MM.1S (cell line): ENCODE data around the gene FHIT.

Experiments
- DNase-seq: peaks from one replicate; pipeline ENCODE4 v3.0.0-alpha.2; 2015
- H2AFZ ChIP-seq: fragments of 300-600 bp; sonication (generic); 2 replicates; pipeline ENCODE4 v1.6.0; 2016; ENCODE audit warnings: antibody characterized with exemption, low read length
- H3F3A ChIP-seq: fragments of 300-600 bp; sonication (generic); 2 replicates; pipeline ENCODE4 v1.6.1; 2016; ENCODE audit warnings: mild to moderate bottlenecking, antibody characterized with exemption, low read length, moderate library complexity, mixed read lengths; ENCODE audit not compliant: insufficient read depth
- H3K27ac ChIP-seq: fragments of 300-600 bp; sonication (generic); 2 replicates; pipeline ENCODE4 v1.5.1; 2016; ENCODE audit warnings: mild to moderate bottlenecking, low read length
- H3K27me3 ChIP-seq: fragments of 300-600 bp; sonication (generic); replicated peaks from 2 replicates; pipeline ENCODE4 v1.6.0; 2016; ENCODE audit warnings: low read length; ENCODE audit not compliant: insufficient read depth
- H3K36me3 ChIP-seq: fragments of 300-600 bp; sonication (generic); replicated peaks from 2 replicates; pipeline ENCODE4 v1.6.1; 2016; ENCODE audit warnings: mild to moderate bottlenecking, low read length, mixed read lengths; ENCODE audit not compliant: insufficient read depth
- H3K4me1 ChIP-seq: fragments of 300-600 bp; sonication (generic); 2 replicates; pipeline ENCODE4 v1.6.1; 2016; ENCODE audit warnings: low read length, mixed read lengths
- H3K4me2 ChIP-seq: fragments of 300-600 bp; sonication (generic); 2 replicates; pipeline ENCODE4 v1.6.0; 2016; ENCODE audit warnings: low read depth, low read length
- H3K4me3 ChIP-seq: fragments of 300-600 bp; sonication (generic); 2 replicates; pipeline ENCODE4 v1.5.1; 2016; ENCODE audit warnings: low read length, mixed read lengths
- H3K79me2 ChIP-seq: fragments of 300-600 bp; sonication (generic); 2 replicates; pipeline ENCODE4 v1.6.1; 2016; ENCODE audit warnings: mixed run types, low read length, mixed read lengths
- H3K9ac ChIP-seq: fragments of 300-600 bp; sonication (generic); 2 replicates; pipeline ENCODE4 v1.6.1; 2016; ENCODE audit warnings: low read length, mixed read lengths
- H3K9me2 ChIP-seq: fragments of 300-600 bp; sonication (generic); replicated peaks from 2 replicates; pipeline ENCODE4 v1.6.1; 2016; ENCODE audit warnings: mild to moderate bottlenecking, low read length, mixed read lengths; ENCODE audit not compliant: insufficient read depth
- H3K9me3 ChIP-seq: fragments of 300-600 bp; sonication (generic); replicated peaks from 2 replicates; pipeline ENCODE4 v1.6.1; 2016; ENCODE audit warnings: mild to moderate bottlenecking, low read length, mixed read lengths; ENCODE audit not compliant: insufficient read depth
- H4K20me1 ChIP-seq: fragments of 300-600 bp; sonication (generic); 2 replicates; pipeline ENCODE4 v1.6.1; 2016; ENCODE audit warnings: mild to moderate bottlenecking, low read length, moderate library complexity, mixed read lengths; ENCODE audit not compliant: insufficient read depth
- CTCF ChIP-seq: fragments of 300-600 bp; sonication (generic); IDR thresholded peaks from 2 replicates; pipeline ENCODE4 v1.5.1; 2016; ENCODE audit warnings: antibody characterized with exemption, low read length, mixed read lengths
- EZH2 ChIP-seq: fragments of 300-600 bp; sonication (generic); optimal IDR thresholded peaks from 2 replicates; pipeline ENCODE3; 2017; ENCODE audit warnings: low read depth, mild to moderate bottlenecking, antibody characterized with exemption, low read length, mixed read lengths
- EZH2phosphoT487 ChIP-seq: fragments of 300-600 bp; sonication (generic); IDR thresholded peaks from 2 replicates; pipeline ENCODE4 v1.6.1; 2018; ENCODE audit warnings: antibody characterized with exemption, low read length

FHIT gene

DNA sequence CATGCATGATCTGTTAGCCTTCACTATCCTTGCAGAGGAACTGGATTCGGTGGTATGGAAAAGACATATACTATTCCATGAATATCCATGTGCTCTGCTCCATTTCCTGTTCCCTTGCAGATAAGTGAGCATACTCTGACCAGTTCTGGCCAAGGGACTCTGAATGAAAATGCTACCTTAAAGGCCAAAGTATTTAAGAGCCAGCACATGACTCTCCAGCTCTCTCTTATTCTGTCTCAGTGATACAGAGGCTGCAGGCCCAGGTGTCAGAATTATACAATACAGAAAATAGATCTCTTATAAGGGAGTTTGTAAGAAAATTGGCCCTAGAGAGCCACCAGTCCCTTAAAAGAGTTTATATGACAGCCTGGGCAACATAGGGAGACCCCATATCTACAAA, 1421.7 kb downstream of the FHIT start:
- Histone ChIP-seq H3K9me2 (no peaks in the 10 kb centered on the region), H4K20me1 (no peaks in the 10 kb centered on the region), H2AFZ (no peak overlapping the region), H3K4me3 (no peak overlapping the region), H3K4me2 (no peak overlapping the region), H3K27ac (no peak overlapping the region), H3K4me1 (no peaks in the 10 kb centered on the region), H3K27me3 (no peaks in the 10 kb centered on the region), H3K79me2 (no peaks in the 10 kb centered on the region), H3K36me3 (no peaks in the 10 kb centered on the region), H3K9me3 (no peaks in the 10 kb centered on the region), H3F3A (no peaks in the 10 kb centered on the region), H3K9ac (no peak overlapping the region)
- DNase-seq: no peak
- TF ChIP-seq EZH2phosphoT487 (no peak), EZH2 (no peak), CTCF (no peak)

DNA sequence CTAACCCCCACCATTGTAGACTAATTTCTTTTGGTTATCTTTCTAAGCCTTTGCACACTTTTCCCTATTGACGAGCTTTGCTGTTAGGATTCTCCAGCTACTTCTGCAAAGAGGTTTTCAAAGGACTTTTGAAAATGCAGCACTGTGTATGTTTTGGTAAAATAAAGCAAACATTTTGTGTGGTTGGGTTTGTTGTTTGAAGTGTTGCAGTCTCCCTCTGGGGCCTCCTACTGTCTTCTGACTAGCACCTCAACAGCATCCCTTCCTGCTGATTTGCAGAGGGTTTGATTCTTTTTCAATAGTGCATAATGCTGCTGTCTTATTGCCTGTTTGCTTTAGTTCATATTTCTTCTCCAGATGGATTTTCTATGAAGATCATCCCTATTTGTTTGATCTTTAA, 1426.4 kb downstream of the FHIT start:
- no peak overlapping the region for H3K9ac ChIP-seq
- no peak overlapping the region for H2AFZ ChIP-seq
- no peaks in the 10 kb centered on the region for H3K36me3 ChIP-seq
- no peaks in the 10 kb centered on the region for H3K27me3 ChIP-seq
- no peaks in the 10 kb centered on the region for H3K9me3 ChIP-seq
- no peaks in the 10 kb centered on the region for H3K9me2 ChIP-seq
- H3K4me1 ChIP-seq: no peaks in the 10 kb centered on the region
- H3K4me3 ChIP-seq: no peak overlapping the region
- no peak for TF ChIP-seq EZH2phosphoT487
- no peak for TF ChIP-seq EZH2
- no peak for TF ChIP-seq CTCF
- no peaks in the 10 kb centered on the region for H3K79me2 ChIP-seq
- no peak overlapping the region for H3K27ac ChIP-seq
- DNase-seq: no peak
- no peaks in the 10 kb centered on the region for H4K20me1 ChIP-seq
- H3K4me2 ChIP-seq: no peak overlapping the region
- H3F3A ChIP-seq: no peaks in the 10 kb centered on the region

DNA sequence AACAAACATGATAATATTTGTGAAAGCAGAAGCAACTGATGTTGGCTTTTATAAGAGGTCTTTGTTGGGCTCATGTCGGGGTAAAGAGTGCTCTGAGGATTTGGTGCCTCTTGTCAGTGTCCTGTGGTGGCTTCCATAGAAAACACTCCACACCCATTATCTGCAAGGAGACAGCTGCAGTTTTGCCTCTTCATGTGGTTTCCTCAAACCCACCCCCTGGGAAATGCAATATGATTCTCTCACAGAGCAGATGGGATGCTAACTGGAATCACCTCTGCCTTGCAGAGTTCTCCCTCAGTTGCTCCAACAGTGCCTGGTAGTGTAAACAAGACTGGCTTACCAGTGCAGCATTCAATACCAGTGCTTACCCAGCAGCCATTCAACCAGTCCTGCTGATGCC, 1430.0 kb downstream of the FHIT start:
- no peaks in the 10 kb centered on the region for H3K79me2 ChIP-seq
- no peaks in the 10 kb centered on the region for H3K36me3 ChIP-seq
- no peaks in the 10 kb centered on the region for H4K20me1 ChIP-seq
- no peak overlapping the region for H3K4me2 ChIP-seq
- no peaks in the 10 kb centered on the region for H3K27me3 ChIP-seq
- no peaks in the 10 kb centered on the region for H3K4me1 ChIP-seq
- no peaks in the 10 kb centered on the region for H3K9me3 ChIP-seq
- no peak overlapping the region for H3K9ac ChIP-seq
- no peaks in the 10 kb centered on the region for H3K9me2 ChIP-seq
- no peak overlapping the region for H3K4me3 ChIP-seq
- DNase-seq: no peak
- no peak for TF ChIP-seq EZH2phosphoT487
- H3F3A ChIP-seq: no peaks in the 10 kb centered on the region
- no peak overlapping the region for H2AFZ ChIP-seq
- no peak overlapping the region for H3K27ac ChIP-seq

DNA sequence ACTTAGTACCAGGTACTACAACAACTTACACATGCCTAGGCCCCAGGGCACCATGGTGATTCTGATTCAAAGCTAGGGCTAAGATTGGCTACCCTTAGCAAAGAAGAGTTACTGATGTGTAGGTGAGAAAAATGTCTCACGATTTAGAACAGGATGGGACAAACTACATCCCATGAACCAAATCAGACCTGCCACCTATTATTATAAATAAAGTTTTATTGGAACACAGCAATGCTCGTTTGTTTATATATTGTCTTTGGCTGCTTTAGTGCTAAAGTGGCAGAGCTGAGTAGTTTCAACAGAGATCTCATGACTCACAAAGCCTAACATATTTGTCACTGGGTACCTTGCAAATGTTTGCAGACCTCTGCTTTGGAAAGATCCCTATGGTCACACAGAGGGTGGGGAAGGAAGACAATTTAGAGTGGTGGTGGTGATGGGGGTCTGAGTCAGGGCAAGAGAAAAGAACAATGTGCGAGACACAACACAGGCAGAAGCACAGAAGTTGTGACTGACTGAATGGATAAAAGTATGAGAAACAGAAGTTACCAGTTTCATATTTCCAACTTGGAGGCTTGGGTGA, 1430.8 kb downstream of the FHIT start:
- no peak overlapping the region for H3K4me3 ChIP-seq
- no peaks in the 10 kb centered on the region for H3K9me2 ChIP-seq
- TF ChIP-seq CTCF (no peak), EZH2 (no peak), EZH2phosphoT487 (no peak)
- H4K20me1 ChIP-seq: no peaks in the 10 kb centered on the region
- H3K27me3 ChIP-seq: no peaks in the 10 kb centered on the region
- no peaks in the 10 kb centered on the region for H3K79me2 ChIP-seq
- H3K4me1 ChIP-seq: no peaks in the 10 kb centered on the region
- no peak overlapping the region for H3K9ac ChIP-seq
- no peak overlapping the region for H3K27ac ChIP-seq
- no peaks in the 10 kb centered on the region for H3K36me3 ChIP-seq
- no peak for DNase-seq
- H2AFZ ChIP-seq: no peak overlapping the region
- H3K4me2 ChIP-seq: no peak overlapping the region
- H3F3A ChIP-seq: no peaks in the 10 kb centered on the region
- no peaks in the 10 kb centered on the region for H3K9me3 ChIP-seq
